Kidney (tissue), 14 donors: Measurements from ENCODE around the gene PDXP. TPM values are rescaled to one million over a fixed set of nuclear protein-coding genes. Genes with fewer than 3 reads are reported as not detected.
A peak's percentile ranks its signal among the peaks of the same experiment; 100 is the strongest.
"Not testable (repeated sequence)": the region's sequence is repeated elsewhere in the genome, so short reads cannot be mapped to it uniquely, and the experiment has no call there.

Experiments used
- DNase-seq, 5 donors: peaks; one replicate each; pipeline ENCODE4 v3.0.0-alpha.2; 2013 to 2020
- FAIRE-seq: peaks from 2 replicates; lab custom pipeline; 2012; peaks lifted over from hg19 to GRCh38; lab: Jason Lieb, UNC
- H3K27ac ChIP-seq, 2 donors: one replicate each; pipeline ENCODE4 v1.7.0; 2013; ENCODE audit warnings: low read depth in 2 of 2, low read length in 2 of 2, inconsistent platforms in 1 of 2
- H3K27me3 ChIP-seq: one replicate; pipeline ENCODE4 v1.7.1; 2013; ENCODE audit warnings: low read length, inconsistent platforms; ENCODE audit not compliant: control insufficient read depth, insufficient read depth
- H3K36me3 ChIP-seq, 3 donors: one replicate each; pipeline versions ENCODE4 v1.7.0 to v1.7.1; 2013; ENCODE audit warnings: low read length in 3 of 3, control low read depth in 1 of 3, inconsistent platforms in 1 of 3; ENCODE audit not compliant: insufficient read depth in 3 of 3, control insufficient read depth in 2 of 3
- H3K4me1 ChIP-seq, 3 donors: one replicate each; pipeline versions ENCODE4 v1.7.0 to v1.7.1; 2013; ENCODE audit warnings: low read length in 3 of 3, inconsistent platforms in 1 of 3, low read depth in 1 of 3; ENCODE audit not compliant: control insufficient read depth in 2 of 3, insufficient read depth in 2 of 3
- H3K4me3 ChIP-seq, 3 donors: one replicate each; pipeline versions ENCODE4 v1.7.0 to v1.8.1; 2013; ENCODE audit warnings: low read length in 3 of 3, control low read depth in 1 of 3, inconsistent platforms in 1 of 3
- H3K9ac ChIP-seq, 3 donors: one replicate each; pipeline versions ENCODE4 v1.7.0 to v1.7.1; 2013; ENCODE audit warnings: low read length in 3 of 3, control low read depth in 1 of 3, inconsistent platforms in 1 of 3
- H3K9me3 ChIP-seq, 3 donors: one replicate each; pipeline versions ENCODE4 v1.7.0 to v1.7.1; 2013; ENCODE audit warnings: low read length in 3 of 3, control low read depth in 1 of 3, inconsistent platforms in 1 of 3; ENCODE audit not compliant: control insufficient read depth in 2 of 3, insufficient read depth in 1 of 3
- CTCF ChIP-seq: IDR thresholded peaks from 3 replicates; pipeline ENCODE4 v1.5.1; 2012; ENCODE audit warnings: mild to moderate bottlenecking, moderate library complexity, borderline replicate concordance; ENCODE audit not compliant: insufficient read depth; ENCODE audit errors: extremely low read depth
- intact Hi-C: fragments of 100-400 bp; cut with DNase I; formaldehyde crosslinking; loops from one replicate; pipeline ENCODE4 v1.11.1; 2022
- polyA plus RNA-seq: library from polyadenylated mRNA; stranded (reverse); fragments of 350-450 nt; fragmentation: Illumina TruSeq; extraction: RNeasy Lipid Tissue Mini Kit (QIAGEN cat#74804); gene quantifications from one replicate; pipeline ENCODE4 v1.2.3, GENCODE V29; 2014; ENCODE audit warnings: low read depth, low replicate concordance; ENCODE audit not compliant: insufficient read depth
- total RNA-seq: library from RNA; stranded (reverse); fragmentation: NEBNext Ultra II Directional; extraction: Animal tissue kit (Norgen Biotek cat#: 25700); gene quantifications from one replicate; pipeline ENCODE4 v1.2.1, GENCODE V29; 2021
- donor health status: control.
- donor health status: control.
- donor health status: control.
- donor health status: control.
- donor health status: control.
- donor health status: DM: yes; HTN: yes; CAD: no.
- donor health status: Normal renal cell carcinoma (clear cell type).

Gene PDXP
- total and polyA plus RNA-seq, 2 donors from 2014 or later = 6.3 to 29.6 TPM

GRCh38 chr22:37655252-37655563, 3.3 kb upstream of the PDXP start:
- H3K4me3 ChIP-seq = no peak overlapping the region
- intact Hi-C loops = no loop called here
- TF ChIP-seq CTCF = no peak
- H3K27ac ChIP-seq = no peak overlapping the region
- H3K9ac ChIP-seq = no peak overlapping the region
- no peaks in the 10 kb centered on the region for H3K36me3 ChIP-seq
- H3K4me1 ChIP-seq = peaks cover 0 to 18% (median 7%) of the 10 kb centered on the region in 3 donors
- no peak for FAIRE-seq
- no peaks in the 10 kb centered on the region for H3K27me3 ChIP-seq
- DNase-seq = no peak
- no peaks in the 10 kb centered on the region for H3K9me3 ChIP-seq

- not testable (repeated sequence) for FAIRE-seq
Measured at GRCh38 chr22:37656583-37656982, 1.9 kb upstream of the PDXP start.

GRCh38 chr22:37657590-37658132, 862 bp upstream of the PDXP start:
- no peak for FAIRE-seq
- peak overlapping the region; percentile 7 to 71 (median 67) for H3K9ac ChIP-seq
- H3K4me3 ChIP-seq = peak overlapping the region; percentile 52 to 90 (median 79)
- H3K4me1 ChIP-seq = peaks cover 5 to 28% (median 9%) of the 10 kb centered on the region in 3 donors
- H3K27me3 ChIP-seq = no peaks in the 10 kb centered on the region
- no peaks in the 10 kb centered on the region for H3K36me3 ChIP-seq
- H3K27ac ChIP-seq = no peak overlapping the region
- H3K9me3 ChIP-seq = no peaks in the 10 kb centered on the region
- intact Hi-C loops = no loop called here
- no peak for DNase-seq
- no peak for TF ChIP-seq CTCF

More at GRCh38 chr22:37656583-37656982, 1.9 kb upstream of the PDXP start:
- H3K9ac ChIP-seq, H3K9me3 ChIP-seq, H3K27ac ChIP-seq, H3K4me3 ChIP-seq, H3K27me3 ChIP-seq, H3K36me3 ChIP-seq, intact Hi-C loops, DNase-seq: not testable (repeated sequence)
- peaks cover 4 to 28% (median 9%) of the 10 kb centered on the region in 3 donors for H3K4me1 ChIP-seq

GRCh38 chr22:37659066-37659896, 758 bp downstream of the PDXP start:
- DNase-seq (peak in 3 of 5 donors; percentile 18 to 76 (median 44)), FAIRE-seq (no peak)
- Histone ChIP-seq H3K4me1 (peaks cover 5 to 28% (median 9%) of the 10 kb centered on the region in 3 donors), H3K27ac (peak overlapping the region in 1 of 2 donors; percentile 57), H3K27me3 (no peaks in the 10 kb centered on the region), H3K9me3 (no peaks in the 10 kb centered on the region), H3K36me3 (no peaks in the 10 kb centered on the region), H3K4me3 (peak overlapping the region; percentile 42 to 67 (median 66)), H3K9ac (peak overlapping the region in 2 of 3 donors; percentile 17 to 51)
- TF ChIP-seq CTCF = no peak
- intact Hi-C loops = no loop called here
